HUES64 (cell line): ENCODE measurements around the gene BBS2.
A peak's percentile ranks its signal among the peaks of the same experiment; 100 is the strongest.

Source experiments
- H3K27ac ChIP-seq: 2 replicates; pipeline ENCODE4 v1.7.0; 2013; ENCODE audit warnings: low read depth, low read length, inconsistent platforms
- H3K27me3 ChIP-seq: 2 replicates; pipeline ENCODE4 v1.6.1; 2013; ENCODE audit warnings: mild to moderate bottlenecking, low read length; ENCODE audit not compliant: insufficient read depth
- H3K36me3 ChIP-seq: 2 replicates; pipeline ENCODE4 v1.6.1; 2013; ENCODE audit warnings: mild to moderate bottlenecking, low read length; ENCODE audit not compliant: insufficient read depth
- H3K4me1 ChIP-seq: 2 replicates; pipeline ENCODE4 v1.6.1; 2013; ENCODE audit warnings: mild to moderate bottlenecking, low read length, moderate library complexity; ENCODE audit not compliant: insufficient read depth
- H3K4me3 ChIP-seq: 2 replicates; pipeline ENCODE4 v1.5.1; 2013; ENCODE audit warnings: mild to moderate bottlenecking, low read length, moderate library complexity
- H3K9ac ChIP-seq: 2 replicates; pipeline ENCODE4 v1.6.1; 2013; ENCODE audit warnings: mild to moderate bottlenecking, low read depth, low read length
- H3K9me3 ChIP-seq: 2 replicates; pipeline ENCODE4 v1.6.1; 2013; ENCODE audit warnings: low read depth, low read length; ENCODE audit not compliant: insufficient read depth
- WGBS: fragments of 150-250, 120-280 bp; methylation state at CpG from one replicate; pipeline ENCODE4 v1.1.7; 2013; ENCODE audit warnings: missing lambda C conversion rate; 5-methylcytosine and 5-hydroxymethylcytosine counted together

BBS2 gene

GRCh38 chr16:56547949-56548567 lies 28.2 kb upstream of the BBS2 start:
- Histone ChIP-seq H3K27me3 (no peaks in the 10 kb centered on the region; the same call in 1 of the 2 replicates), H3K9ac (0 out of 2 replicates have a peak overlapping the region, but pooled peaks have one; percentile 3), H3K36me3 (no peaks in the 10 kb centered on the region), H3K9me3 (no peaks in the 10 kb centered on the region), H3K4me1 (peaks cover 22% of the 10 kb centered on the region), H3K27ac (peak overlapping the region; percentile 87; the same call in 1 of the 2 replicates), H3K4me3 (peak overlapping the region; percentile 31; the same call in 1 of the 2 replicates)
- WGBS: 69% methylated on average over 4 of the region's 4 CpGs

DNA sequence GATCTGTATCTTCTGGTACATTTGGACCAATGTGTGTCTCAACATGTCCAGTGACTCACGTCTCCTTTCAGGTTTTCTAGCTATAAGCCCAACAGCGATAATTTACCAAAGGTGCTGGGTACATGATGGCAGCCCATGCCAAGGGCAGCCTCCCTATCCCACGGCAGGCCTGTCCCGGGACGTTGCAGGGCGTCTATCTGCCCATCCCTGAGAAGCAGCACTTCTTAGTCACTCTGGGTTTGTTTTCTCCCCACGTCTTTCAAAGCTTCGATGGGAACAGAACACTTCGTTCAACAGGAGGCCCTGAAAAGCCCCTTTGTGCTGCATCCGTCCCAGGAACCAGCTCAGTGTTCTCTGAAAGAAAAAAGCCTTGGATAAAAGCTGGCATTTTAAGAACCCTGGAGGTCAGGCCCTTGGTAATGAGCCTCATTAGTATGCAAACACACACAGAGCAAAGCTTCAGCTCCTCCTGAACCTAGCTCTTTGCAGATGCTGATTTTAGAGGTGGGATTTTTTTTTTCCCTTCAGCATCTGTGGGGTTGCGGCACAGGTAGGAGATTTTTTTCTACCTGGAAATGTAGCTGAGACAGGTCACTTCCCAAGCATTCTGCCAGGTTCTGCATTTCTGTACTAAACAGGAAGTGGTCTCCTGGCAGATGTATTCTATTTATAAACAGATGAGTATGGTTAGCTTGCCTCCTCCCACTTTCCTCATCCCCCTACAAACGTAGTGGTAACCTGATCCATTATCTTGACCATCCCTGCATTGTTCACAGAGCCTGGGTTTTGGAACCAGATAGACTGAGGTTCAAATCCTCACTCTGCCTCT lies 27.5 kb upstream of the BBS2 start:
- no peaks in the 10 kb centered on the region; the same call in 1 of the 2 replicates for H3K27me3 ChIP-seq
- peaks cover 22% of the 10 kb centered on the region for H3K4me1 ChIP-seq
- peak overlapping the region; percentile 15; the same call in 1 of the 2 replicates for H3K9ac ChIP-seq
- WGBS: 13% methylated on average over 12 of the region's 12 CpGs
- H3K27ac ChIP-seq: peak overlapping the region; percentile 87
- no peaks in the 10 kb centered on the region for H3K36me3 ChIP-seq
- H3K9me3 ChIP-seq: no peaks in the 10 kb centered on the region
- H3K4me3 ChIP-seq: peak overlapping the region; percentile 31

GRCh38 chr16:56542039-56542438 lies 22.2 kb upstream of the BBS2 start:
- H3K9ac ChIP-seq: no peak overlapping the region
- 88% methylated on average over 2 of the region's 2 CpGs for WGBS

DNA sequence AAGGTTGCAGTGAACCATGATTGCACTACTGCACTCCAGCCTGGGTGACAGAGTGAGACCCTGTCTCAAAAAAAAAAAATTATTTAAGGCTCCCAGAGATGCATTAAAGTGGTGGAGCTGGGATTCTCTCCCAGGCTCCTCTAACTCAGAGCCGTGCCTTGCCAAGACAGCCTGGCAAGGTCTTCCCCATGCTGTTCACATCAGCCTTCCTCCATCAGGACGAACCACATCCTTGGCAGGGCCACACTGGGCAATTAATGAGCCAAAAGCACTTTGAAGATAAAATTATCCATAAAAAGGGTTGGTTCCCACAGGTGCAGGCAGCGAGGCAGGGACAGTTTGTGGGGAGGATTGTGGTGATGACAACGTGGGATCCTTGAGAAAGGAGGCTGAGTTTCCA lies 19.8 kb upstream of the BBS2 start:
- Histone ChIP-seq H3K9me3 (no peaks in the 10 kb centered on the region), H3K4me3 (no peak overlapping the region), H3K27me3 (peaks cover 5% of the 10 kb centered on the region), H3K4me1 (no peaks in the 10 kb centered on the region), H3K36me3 (no peaks in the 10 kb centered on the region), H3K27ac (no peak overlapping the region), H3K9ac (no peak overlapping the region)
- 86% methylated on average over 4 of the region's 4 CpGs for WGBS

More at GRCh38 chr16:56542039-56542438, 22.2 kb upstream of the BBS2 start:
- Histone ChIP-seq H3K27me3 (no peaks in the 10 kb centered on the region; the same call in 1 of the 2 replicates), H3K4me3 (no peak overlapping the region), H3K36me3 (no peaks in the 10 kb centered on the region), H3K9me3 (no peaks in the 10 kb centered on the region), H3K27ac (no peak overlapping the region), H3K4me1 (peaks cover 5% of the 10 kb centered on the region)

DNA sequence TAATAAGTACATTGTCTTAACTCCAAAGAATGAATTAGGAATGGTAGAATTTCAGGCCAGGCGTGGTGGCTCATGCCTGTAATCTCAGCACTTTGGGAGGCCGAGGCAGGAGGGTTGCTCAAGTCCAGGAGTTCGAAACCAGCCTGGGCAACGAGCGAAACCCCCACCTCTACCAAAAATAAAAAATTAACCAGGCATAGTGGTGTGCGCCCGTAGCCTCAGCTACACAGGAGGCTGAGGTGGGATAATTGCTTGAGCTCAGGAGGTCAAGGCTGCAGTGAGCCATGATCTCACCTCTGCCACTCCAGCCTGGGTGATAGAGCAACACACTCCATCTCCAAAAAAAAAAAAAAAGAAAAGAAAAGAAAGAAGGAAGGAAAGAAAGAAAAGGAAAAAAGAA lies 18.5 kb upstream of the BBS2 start:
- Histone ChIP-seq H3K4me3 (no peak overlapping the region), H3K27me3 (peaks cover 5% of the 10 kb centered on the region), H3K27ac (no peak overlapping the region), H3K9me3 (no peaks in the 10 kb centered on the region), H3K9ac (no peak overlapping the region), H3K4me1 (no peaks in the 10 kb centered on the region), H3K36me3 (no peaks in the 10 kb centered on the region)
- WGBS: 96% methylated on average over 7 of the region's 7 CpGs

DNA sequence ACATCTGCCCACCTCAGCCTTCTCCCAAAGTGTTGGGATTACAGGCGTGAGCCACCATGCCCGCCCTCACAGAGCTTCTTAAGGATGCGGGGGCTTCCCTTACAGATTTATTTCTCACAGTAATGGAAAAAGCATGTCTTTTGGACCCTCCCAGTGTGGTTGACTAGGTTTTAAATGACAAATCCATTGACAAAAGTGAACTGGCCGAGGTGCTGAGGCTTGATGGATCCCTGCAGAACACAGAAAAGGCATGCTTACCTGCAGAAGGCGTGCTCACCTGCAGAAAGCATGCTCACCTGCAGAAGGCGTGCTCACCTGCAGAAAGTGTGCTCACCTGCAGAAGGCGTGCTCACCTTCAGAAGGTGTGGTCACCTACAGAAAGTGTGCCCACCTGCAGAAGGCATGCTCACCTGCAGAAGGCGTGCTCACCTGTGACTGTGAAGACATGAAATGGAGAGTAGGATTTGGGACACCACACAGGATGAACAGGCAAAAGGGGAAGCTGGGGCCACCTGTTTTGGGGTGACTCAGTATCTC lies 15.1 kb upstream of the BBS2 start:
- 87% methylated on average over 8 of the region's 8 CpGs for WGBS
- Histone ChIP-seq H3K27me3 (peaks cover 5% of the 10 kb centered on the region), H3K27ac (no peak overlapping the region), H3K9me3 (no peaks in the 10 kb centered on the region), H3K36me3 (no peaks in the 10 kb centered on the region), H3K4me3 (no peak overlapping the region), H3K9ac (no peak overlapping the region), H3K4me1 (no peaks in the 10 kb centered on the region)

- Histone ChIP-seq H3K27ac (no peak overlapping the region), H3K27me3 (peaks cover 5% of the 10 kb centered on the region), H3K9ac (no peak overlapping the region), H3K36me3 (no peaks in the 10 kb centered on the region), H3K9me3 (no peaks in the 10 kb centered on the region), H3K4me3 (no peak overlapping the region), H3K4me1 (no peaks in the 10 kb centered on the region)
- 77% methylated on average over 4 of the region's 4 CpGs for WGBS
Observed at GRCh38 chr16:56532714-56533113, 12.9 kb upstream of the BBS2 start.

GRCh38 chr16:56530872-56531271 lies 11.0 kb upstream of the BBS2 start:
- Histone ChIP-seq H3K4me1 (no peaks in the 10 kb centered on the region), H3K9ac (no peak overlapping the region), H3K27ac (no peak overlapping the region), H3K4me3 (no peak overlapping the region), H3K27me3 (no peaks in the 10 kb centered on the region; the same call in none of the 2 replicates), H3K9me3 (no peaks in the 10 kb centered on the region), H3K36me3 (no peaks in the 10 kb centered on the region)
- 90% methylated on average over 1 of the region's 1 CpG for WGBS

- Histone ChIP-seq H3K4me1 (0 out of 2 replicates have a peak, but pooled peaks cover 2% of the 10 kb centered on the region), H3K9me3 (no peaks in the 10 kb centered on the region), H3K36me3 (no peaks in the 10 kb centered on the region), H3K4me3 (no peak overlapping the region), H3K27me3 (no peaks in the 10 kb centered on the region; the same call in 1 of the 2 replicates), H3K9ac (no peak overlapping the region), H3K27ac (no peak overlapping the region)
- 90% methylated on average over 8 of the region's 9 CpGs for WGBS
Observed at GRCh38 chr16:56525236-56525635, 5.4 kb upstream of the BBS2 start.

DNA sequence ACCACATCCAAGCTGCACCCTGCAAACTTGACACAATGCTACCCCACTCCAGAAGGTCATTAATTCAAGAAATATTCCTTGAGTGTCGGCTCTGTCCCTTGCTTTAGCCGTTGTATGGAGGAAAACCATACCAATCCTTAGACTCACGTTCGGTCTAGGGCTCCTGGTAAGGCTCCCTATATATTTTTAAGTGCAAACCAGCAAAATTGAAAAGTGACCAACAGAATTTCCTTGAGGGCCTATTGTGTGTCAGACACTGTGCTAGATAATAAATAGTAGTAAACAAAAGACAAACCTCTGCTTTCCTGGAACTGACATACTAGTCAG lies 390 bp upstream of the BBS2 start:
- 43% methylated on average over 4 of the region's 4 CpGs for WGBS
- peak overlapping the region; percentile 94 for H3K4me3 ChIP-seq
- peak overlapping the region; percentile 58; the same call in 1 of the 2 replicates for H3K9ac ChIP-seq
- H3K9me3 ChIP-seq: no peaks in the 10 kb centered on the region
- no peaks in the 10 kb centered on the region for H3K36me3 ChIP-seq
- H3K4me1 ChIP-seq: 0 out of 2 replicates have a peak, but pooled peaks cover 5% of the 10 kb centered on the region
- no peak overlapping the region for H3K27ac ChIP-seq
- H3K27me3 ChIP-seq: no peaks in the 10 kb centered on the region

- Histone ChIP-seq H3K4me1 (0 out of 2 replicates have a peak, but pooled peaks cover 5% of the 10 kb centered on the region), H3K9ac (no peak overlapping the region), H3K27ac (no peak overlapping the region), H3K9me3 (no peaks in the 10 kb centered on the region), H3K36me3 (no peaks in the 10 kb centered on the region), H3K27me3 (no peaks in the 10 kb centered on the region), H3K4me3 (no peak overlapping the region)
- WGBS: 93% methylated on average over 6 of the region's 7 CpGs
Observed at GRCh38 chr16:56518425-56518824, 1.4 kb downstream of the BBS2 start.
